Skeletal muscle cell (primary cell): ENCODE data around the gene ISCU.
"Not testable (repeated sequence)": the region's sequence is repeated elsewhere in the genome, so short reads cannot be mapped to it uniquely, and the experiment has no call there.

Source experiments
- DNase-seq: peaks from one replicate; pipeline ENCODE4 v3.0.0-alpha.2; 2010; ENCODE audit warnings: low read depth
- H3K4me3 ChIP-seq: 2 replicates; pipeline ENCODE4 v1.5.1; 2011; ENCODE audit warnings: low read depth, mild to moderate bottlenecking, control low read depth, low read length, moderate library complexity

The ISCU gene

GRCh38 chr12:108583991-108584390 is 21.6 kb downstream of the ISCU start:
- DNase-seq = no peak
- no peak overlapping the region for H3K4me3 ChIP-seq

DNA sequence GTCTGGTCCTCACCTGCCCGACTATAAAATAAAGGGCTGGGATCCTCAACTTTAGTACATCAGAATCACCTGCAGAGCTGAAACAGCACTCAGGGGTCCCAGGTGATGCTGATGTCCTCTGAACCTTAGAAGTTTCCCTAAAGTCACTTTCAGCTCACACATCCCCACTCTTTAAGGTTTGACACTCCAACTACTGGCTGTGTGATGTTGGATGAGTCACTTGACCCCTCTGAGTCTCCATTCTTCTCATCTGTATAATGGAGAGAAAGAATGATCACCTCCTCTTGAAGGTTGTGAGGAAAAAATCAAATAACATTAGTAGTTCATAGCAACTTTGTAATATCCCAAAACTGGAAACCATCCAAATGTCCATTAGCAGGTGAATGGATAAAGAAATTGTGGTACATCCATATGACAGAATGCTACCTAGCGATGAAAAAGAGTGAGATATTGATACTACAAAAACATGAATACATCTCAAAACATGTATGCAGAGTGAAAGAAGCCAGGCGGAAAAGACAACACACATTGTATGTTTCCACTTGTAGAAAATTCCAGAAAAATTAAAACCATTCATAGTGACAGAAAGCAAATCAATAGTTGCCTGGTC is 22.2 kb downstream of the ISCU start:
- no peak overlapping the region for H3K4me3 ChIP-seq
- no peak for DNase-seq

- no peak for DNase-seq
Observed at GRCh38 chr12:108585864-108586263, 23.5 kb downstream of the ISCU start.

GRCh38 chr12:108586306-108586705 is 23.9 kb downstream of the ISCU start:
- no peak overlapping the region for H3K4me3 ChIP-seq
- DNase-seq = no peak

More at GRCh38 chr12:108585864-108586263, 23.5 kb downstream of the ISCU start:
- H3K4me3 ChIP-seq = no peak overlapping the region

- DNase-seq = no peak
- H3K4me3 ChIP-seq = no peak overlapping the region
Observed at GRCh38 chr12:108587826-108588225, 25.4 kb downstream of the ISCU start.

GRCh38 chr12:108589028-108589839 is 26.8 kb downstream of the ISCU start:
- no peak overlapping the region for H3K4me3 ChIP-seq
- DNase-seq = no peak

GRCh38 chr12:108589840-108590229 is 27.4 kb downstream of the ISCU start:
- DNase-seq = no peak
- no peak overlapping the region for H3K4me3 ChIP-seq

- not testable (repeated sequence) for DNase-seq, H3K4me3 ChIP-seq
Observed at GRCh38 chr12:108590463-108590862, 28.1 kb downstream of the ISCU start.

DNA sequence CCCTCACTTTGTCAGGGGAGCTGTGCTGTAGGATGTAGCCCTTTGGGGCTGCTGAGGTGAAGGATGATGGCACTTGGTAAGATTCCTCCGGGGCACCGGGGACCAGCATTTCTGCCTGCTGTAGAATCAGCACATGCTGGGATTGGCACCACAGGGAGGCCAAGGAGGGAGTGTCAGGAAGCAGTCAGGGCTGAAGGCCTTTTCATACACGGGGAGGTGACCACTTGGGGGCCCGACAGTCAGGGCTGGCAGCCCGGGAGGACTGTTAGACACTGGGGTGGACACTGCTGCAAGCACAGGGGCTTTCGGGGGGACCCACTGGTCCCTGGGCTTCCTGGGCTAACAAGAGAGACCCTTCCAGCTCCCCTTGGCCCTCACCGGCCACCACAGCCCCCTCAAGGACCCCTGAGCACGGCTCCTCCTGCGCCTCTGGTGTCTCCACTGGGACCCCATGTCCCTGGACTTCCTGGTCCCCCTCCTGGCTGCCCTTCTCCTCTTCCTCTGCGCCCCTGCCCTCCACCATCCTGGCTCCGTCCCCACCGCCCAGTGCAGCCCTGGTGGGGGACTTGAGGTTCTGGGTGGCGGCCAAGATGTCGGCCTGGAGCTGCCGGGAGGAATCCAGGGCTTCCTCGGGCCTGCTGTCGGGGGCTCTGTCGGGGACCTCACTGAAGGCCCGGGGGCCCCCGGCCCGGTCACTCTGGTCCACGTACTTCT is 29.0 kb downstream of the ISCU start:
- DNase-seq = no peak

GRCh38 chr12:108592033-108592909 is 29.9 kb downstream of the ISCU start:
- no peak overlapping the region for H3K4me3 ChIP-seq
- no peak for DNase-seq

More for the DNA sequence above, 29.0 kb downstream of the ISCU start:
- no peak overlapping the region for H3K4me3 ChIP-seq

- H3K4me3 ChIP-seq = no peak overlapping the region
- no peak for DNase-seq
Observed at GRCh38 chr12:108594323-108594903, 32.0 kb downstream of the ISCU start.

- no peak for DNase-seq
- peak overlapping the region; percentile 60 for H3K4me3 ChIP-seq
Observed at GRCh38 chr12:108594960-108595710, 32.7 kb downstream of the ISCU start.

GRCh38 chr12:108595711-108596647 is 33.6 kb downstream of the ISCU start:
- H3K4me3 ChIP-seq = peak overlapping the region; percentile 60

GRCh38 chr12:108596854-108597558 is 34.6 kb downstream of the ISCU start:
- no peak for DNase-seq
- peak overlapping the region; percentile 60 for H3K4me3 ChIP-seq

More at GRCh38 chr12:108595711-108596647, 33.6 kb downstream of the ISCU start:
- DNase-seq = no peak

GRCh38 chr12:108597559-108598471 is 35.4 kb downstream of the ISCU start, which contains the start of gene TMEM119:
TMEM119 (minus strand) TSS chr12:108598084; CDS start chr12:108592383, 5,701 bp downstream.
- DNase-seq = no peak
- peak within 1 kb of the TSS; percentile 60 for H3K4me3 ChIP-seq
